HG03565 (cell line): Measurements from ENCODE around the gene NINL.
"Not testable (repeated sequence)": the region's sequence is repeated elsewhere in the genome, so short reads cannot be mapped to it uniquely, and the experiment has no call there.

Experiments
- ATAC-seq: cut with Tn5 transposase; IDR thresholded peaks from one replicate; pipeline ENCODE4 v1.9.1; 2021; ENCODE audit warnings: mild to moderate bottlenecking, moderate library complexity; ENCODE audit not compliant: unreplicated experiment

Gene NINL

DNA sequence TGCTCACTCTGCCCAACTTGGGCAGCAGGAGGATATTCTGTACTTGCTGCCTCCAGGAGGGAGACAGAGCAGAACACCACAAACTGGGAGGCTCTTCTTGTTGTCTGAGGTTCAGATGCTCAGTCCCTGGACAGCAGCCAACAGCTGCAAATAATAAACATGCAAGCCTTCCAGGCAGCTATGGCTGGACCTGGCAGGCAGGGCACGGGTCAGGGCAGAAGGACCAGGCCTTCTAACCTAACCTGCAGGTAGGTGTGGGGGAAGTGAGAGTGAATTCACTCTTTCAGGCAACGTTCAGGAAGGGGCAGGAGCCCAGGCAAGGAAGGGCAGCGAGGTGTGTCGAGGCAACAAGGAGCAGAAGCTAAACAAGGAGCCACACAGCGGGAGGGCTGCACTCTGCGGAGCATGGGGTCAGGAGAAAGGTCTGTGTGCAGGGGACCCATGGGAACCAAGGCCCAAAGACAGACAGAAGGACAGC is 31.5 kb downstream of the NINL start:
- no peak for ATAC-seq

DNA sequence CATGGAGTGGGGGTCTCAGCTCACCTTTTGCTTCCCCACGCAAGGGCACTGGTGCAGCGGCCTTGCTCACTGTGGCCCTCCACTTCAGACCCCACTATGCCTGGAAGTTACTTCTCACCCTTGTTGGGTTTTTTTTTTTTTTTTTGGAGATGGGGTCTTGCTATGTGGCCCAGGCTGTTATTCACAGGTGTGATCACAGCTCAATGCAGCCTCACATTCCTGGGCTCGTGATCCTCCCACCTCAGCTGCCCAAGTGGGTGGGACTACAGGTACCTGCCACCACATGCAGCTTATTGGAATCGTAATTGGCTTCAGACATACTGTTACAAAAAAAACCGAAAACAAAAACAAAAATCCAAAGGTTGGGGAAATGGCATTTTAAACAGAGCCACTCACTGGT is 32.4 kb downstream of the NINL start:
- ATAC-seq, result no peak

DNA sequence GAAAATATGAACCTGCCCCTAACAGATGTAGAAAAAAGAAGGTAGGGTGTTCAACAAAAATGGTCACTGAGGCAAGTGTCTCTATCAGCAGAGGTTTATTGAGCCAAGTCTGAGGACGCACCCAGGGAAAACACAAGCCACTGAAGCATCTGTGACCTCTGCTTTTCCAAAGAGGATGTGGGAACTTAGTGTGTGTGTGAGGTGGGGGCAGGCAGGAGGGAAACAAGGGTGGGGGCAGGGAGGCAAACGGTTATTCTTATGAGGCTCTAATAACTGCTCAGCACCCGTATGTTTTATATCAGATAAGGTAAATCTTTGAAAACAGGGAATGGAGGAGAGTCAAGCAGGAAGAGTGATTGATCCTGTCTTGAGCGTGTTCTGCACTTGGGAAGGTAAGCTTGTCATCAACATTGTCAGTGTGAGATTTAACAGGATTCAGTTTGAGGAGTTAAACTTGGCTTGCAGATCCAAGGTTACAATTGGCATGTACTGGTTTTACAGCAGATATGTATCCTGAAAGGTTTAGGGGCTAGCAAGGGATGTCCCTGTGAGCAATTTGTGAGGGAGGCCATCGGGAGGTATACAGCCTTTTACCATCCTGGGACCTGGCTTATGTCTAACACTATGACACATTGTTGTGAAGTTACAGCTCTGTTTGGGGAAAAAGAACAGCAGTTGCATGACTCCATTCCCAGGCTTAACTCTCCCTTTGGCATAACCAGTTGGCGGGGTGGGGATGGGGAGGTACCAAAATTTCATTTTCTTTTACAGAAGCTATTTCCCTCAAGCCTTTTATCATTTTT is 33.7 kb downstream of the NINL start:
- no peak for ATAC-seq

DNA sequence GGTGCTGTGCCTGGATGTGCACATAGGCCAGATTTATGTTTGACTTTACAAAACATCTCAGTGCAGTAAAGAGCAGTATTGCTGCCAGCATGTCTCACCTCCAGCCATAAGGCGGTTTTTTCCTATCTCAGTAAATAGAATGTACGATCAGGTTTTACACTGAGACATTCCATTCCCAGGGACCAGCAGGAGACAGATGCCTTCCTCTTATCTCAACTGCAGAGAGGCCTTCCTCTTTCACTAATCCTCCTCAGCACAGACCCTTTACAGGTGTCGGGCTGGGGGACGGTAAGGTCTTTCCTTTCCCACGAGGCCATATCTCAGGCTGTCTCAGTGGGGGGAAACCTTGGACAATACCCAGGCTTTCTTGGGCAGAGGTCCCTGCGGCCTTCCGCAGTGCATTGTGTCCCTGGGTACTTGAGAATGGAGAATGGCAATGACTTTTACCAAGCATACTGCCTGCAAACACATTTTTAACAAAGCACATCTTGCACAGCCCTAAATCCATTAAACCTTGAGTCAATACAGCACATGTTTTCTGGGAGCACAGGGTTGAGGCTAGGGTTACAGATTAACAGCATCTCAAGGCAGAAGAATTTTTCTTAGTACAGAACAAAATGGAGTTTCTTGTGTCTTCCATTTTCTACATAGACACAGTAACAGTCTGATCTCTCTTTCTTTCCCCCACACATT is 34.5 kb downstream of the NINL start:
- not testable (repeated sequence) for ATAC-seq

DNA sequence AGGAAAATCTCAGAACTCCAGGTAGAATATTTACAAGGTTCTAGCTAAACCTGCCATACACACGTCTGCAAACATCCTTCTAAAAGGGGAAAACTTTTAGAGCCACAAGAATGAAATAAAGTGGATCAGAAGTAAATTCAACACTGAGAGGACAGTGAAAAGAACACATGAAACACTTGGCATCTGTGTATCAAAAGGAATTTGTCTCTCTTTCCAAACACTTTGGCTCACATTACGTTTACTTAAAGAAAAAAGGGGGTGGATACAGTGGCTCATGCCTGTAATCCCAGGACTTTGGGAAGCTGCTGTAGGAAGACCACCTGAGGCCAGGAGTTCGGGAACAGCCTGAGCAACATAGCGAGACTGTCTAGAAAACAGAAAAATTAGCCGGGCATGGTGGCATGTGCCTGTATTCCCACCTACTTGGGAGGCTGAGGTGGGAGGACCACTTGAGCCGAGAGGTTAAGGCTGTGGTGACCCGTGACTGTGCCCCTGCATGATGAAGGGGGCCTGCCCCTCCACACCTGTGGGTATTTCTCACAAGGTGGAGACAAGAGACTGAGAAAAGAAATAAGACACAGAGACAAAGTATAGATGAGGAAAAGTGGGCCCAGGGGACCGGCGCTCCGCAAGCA is 35.4 kb downstream of the NINL start:
- no peak for ATAC-seq

DNA sequence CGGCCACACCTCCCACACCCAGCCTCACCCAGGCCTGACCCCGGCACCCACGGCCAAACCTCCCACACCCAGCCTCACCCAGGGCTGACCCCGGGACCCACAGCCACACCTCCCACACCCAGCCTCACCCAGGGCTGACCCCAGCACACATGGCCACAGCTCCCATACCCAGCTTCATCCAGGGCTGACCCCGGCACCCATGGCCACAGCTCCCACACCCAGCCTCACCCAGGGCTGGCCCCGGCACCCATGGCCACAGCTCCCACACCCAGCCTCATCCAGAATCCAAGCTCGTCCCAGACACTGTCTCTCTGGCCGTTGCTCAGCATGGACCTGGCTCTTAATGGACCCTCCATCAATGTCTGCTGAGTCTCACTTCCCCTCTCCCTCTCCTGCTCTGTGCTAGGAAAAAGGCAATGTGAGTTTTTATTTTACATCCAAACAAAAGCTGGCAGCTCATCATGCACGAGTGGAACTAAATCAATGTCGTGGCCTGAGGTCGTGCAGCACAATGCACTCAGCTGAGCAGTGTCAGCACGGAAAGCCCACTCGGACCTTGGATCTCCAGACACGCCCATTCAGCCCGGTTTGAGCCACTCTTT is 36.1 kb downstream of the NINL start:
- no peak for ATAC-seq

DNA sequence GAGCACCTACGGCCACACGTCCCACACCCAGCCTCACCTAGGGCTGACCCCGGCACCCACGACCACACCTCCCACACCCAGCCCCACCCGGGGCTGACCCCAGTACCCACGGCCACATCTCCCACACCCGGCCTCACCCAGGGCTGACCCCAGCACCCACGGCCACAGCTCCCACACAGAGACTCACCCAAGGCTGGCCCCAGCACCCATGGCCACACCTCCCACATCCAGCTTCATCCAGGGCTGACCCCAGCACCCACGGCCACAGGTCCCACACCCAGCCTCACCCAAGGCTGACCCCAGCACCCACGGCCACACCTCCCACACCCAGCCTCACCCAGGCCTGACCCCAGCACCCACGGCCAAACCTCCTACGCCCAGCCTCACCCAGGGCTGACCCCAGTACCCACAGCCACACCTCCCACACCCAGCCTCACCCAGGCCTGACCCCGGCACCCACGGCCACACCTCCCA is 36.7 kb downstream of the NINL start:
- no peak for ATAC-seq

DNA sequence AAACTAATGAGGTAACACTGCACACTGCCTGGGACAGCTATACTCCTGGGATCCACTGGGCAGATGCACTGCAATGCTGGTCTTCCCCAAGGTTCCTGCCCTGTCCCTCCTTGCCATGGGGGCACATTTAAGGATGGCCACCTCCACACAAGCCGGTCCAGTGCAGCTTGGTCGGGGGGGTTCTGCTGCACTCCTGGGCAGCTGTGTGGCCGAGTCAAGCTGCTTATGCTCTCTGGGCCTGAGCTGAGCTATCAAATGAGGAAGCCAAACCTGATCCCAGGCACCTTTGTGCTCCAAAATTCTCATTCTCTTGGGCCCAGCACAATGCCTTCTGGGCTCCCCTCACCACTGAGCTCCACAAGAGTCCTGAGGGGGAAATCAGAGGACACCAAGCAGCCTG is 37.3 kb downstream of the NINL start:
- no peak for ATAC-seq

DNA sequence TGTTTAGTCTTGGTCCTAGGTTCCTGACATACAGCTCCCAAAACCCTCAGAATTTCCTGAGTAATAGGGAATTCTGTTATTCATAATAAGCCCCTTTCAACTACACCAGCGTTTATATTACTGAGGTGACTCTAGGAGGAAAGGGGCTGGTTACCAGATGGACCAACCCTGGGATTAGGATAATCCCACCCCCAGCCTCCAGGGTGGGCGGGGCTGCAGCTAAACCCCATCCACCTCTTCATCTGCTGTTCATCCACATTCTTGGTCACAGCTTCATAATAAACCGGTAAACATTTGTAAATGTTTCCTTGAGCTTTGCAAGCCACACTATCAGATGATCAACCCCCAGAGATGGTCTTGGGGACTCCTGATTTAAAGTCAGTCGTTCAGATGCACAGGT is 38.3 kb downstream of the NINL start:
- no peak for ATAC-seq

DNA sequence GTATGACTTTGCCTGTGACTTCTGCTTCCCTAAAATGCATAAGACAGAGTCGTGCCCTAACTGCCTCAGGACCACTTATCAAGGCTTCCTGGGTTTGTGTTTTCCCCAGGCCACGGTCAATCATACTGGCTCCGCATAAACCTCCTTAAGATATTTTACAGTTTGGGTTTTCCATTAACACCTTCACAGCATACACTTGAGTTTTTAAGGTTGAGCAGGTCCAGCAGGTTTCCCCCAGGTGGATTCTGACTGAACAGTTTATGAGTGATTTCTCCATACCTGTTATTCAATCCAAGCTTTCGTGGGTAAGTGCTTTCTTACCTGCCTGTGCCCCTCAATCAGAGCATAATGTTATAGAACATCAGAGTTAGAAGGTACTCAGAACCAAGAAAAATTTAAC is 39.3 kb downstream of the NINL start:
- no peak for ATAC-seq

DNA sequence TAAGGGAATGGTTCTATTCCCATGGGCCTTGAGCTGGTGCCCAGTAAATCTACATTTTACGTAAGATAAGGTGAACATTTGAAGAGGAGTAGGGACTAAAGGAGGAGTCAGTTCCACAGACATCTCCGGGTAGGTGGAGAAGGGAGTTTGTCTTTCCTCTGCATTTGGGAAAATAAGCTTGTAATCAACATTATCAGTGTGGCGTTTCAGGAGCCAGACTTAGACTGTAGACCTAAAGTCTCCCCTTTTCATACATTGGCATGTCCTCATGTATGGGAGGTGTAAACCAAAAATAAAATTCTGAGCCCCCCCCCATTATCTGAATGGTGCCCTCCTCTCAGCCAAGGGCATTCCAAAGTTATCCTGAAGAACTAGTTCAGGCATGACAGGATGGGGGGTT is 40.2 kb downstream of the NINL start:
- no peak for ATAC-seq

DNA sequence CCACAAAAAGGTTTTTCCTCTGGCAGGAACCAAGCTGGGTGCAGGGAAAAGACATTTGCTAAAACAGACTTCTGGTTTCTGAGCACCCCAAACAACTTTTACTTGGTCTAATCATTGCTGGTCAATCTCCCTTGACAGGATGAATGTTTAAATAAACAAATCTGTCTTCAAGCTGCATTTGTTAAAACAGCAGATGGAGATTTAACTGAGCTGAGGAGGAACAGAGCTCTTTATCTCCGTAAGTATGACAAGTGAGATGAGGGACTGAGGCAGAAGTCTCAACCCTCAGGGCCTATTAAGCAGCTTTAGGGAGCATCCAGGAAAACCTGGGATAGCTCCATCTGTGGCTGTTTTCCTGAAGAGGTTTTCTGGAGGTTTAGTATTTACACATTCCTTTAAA is 40.6 kb downstream of the NINL start:
- ATAC-seq, result no peak

DNA sequence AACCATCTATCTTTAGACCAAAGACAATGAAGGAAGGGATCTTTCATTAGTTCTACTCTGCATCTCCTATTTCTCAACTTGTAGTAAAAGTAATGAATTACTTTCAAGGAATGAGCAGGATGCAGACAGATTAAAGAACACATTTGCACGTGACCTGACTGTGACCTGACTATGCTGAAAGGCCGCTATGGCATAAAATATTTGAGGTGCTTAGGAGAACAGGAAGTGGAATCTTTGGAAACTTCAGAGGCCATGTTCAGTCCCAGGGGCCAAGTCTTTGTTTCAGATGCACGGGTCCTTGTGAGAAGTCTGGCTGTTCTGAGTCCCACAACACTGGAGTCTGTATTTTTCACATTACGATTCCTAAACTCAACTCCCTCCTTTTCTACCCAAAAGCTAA is 41.0 kb downstream of the NINL start:
- ATAC-seq, result no peak

DNA sequence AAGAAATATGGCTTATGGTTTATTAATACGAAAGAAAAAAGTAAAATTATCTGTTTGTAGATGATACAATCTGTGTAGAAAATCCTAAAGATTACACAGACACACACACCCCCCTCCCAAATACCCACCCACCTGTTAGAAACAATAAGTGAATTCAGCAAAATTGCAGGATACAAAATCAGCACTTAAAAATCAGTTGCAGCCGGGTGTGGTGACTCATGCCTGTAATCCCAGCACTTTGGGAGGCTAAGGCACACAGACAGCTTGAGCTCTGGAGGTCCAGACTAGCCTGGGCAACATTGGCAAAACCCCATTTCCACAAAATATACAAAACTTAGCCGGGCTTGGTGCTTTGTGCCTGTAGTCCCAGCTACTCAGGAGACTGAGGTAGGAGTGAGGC is 42.3 kb downstream of the NINL start:
- ATAC-seq, result no peak

DNA sequence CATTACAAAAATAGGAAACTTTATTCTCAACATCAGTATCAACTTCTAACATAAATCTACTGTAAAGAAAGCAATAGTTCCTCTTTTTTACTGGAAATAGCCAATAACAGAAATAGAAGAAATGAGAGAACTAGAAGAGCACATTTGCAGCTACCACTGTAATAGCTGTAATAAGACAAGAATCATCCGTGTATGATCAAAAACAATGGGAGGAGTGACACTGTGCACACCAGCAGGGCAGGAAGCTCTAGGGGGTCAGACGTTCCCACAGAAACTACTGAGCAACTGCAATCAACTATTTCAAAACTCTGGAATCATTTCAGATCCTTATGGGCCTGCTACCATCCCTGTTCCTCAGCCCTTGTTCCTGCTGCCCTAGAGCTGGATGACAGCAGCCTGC is 43.7 kb downstream of the NINL start:
- no peak for ATAC-seq

DNA sequence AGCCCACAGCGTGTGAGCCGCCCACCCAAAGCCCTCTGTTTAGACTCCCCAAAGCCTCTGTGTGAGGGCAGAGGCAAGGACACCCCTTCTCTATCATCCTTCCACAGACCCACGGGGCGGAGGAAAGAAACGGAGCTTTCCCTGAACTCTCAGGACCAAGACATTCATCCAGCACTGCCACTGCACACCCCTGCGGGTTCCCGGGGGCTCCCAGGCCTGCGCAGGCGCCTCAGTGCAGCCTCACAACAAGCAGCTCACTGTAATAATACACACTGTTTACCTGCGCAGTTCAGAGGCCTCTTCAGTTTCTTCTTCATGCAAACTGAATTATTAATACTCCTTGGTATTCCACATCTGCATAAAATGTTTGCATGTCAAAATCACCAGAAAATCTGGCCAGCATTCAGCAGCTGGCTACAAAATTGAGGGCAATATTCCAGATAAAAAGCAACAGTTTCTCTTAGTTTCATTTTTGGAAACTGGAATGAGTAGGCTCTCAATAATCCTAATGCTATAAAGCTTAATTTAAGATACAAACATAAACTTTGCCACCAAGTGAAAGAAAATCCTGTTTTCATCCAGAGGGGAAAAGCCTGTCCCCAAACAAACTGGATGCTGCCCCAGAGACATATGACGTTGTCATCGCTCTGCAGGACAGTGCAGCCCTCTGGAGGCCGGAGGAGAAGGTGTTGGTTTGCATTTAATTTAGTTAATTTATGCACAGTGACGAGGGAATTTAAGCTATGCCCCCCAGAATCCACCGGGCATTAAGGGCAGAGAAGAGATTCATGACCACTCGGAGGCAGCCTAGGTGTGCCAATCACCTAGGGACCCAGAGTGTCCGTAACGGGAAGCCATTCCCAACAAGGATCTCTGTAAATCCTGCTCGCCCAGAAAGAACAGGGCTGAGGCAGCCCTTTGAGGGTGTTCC is 45.3 kb downstream of the NINL start:
- ATAC-seq, result no peak

DNA sequence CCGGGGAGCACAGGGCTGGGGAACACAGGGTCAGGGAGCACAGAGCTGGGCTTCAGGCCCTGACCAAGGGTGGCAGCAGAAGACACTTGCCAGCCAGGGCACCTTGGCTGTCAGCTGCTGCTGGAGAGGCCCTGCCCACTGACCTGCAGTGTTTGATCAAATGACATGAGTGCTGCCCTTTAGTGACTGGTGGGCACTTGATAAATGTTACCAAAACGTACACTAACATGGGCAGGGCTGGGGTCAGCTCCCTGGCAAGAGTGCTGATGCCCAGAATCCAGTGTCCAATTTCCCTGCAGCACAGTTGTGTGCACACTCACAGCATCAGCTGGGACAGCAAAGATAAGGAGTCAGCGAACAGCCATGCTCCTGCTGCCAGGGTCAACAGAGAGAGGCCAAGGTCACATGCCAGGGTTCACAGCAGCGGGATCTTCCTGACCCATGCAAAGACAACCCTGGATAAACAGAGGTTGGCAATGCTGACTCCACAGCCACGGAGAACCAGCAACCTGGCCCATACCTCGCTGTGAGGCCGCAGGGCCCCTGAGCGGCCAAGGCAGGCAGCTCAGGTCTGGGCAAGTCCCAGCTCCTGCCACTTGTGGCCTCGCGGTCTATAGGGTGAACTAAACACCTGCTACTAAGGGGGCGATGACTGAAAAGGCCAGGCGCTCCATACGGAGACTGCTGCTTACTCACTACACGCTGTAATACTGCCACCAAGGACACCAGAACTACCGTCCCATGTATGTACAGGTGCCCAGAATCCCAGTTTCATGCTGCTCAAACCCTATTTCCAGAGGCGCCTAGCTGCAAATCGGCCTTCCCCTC is 46.3 kb downstream of the NINL start:
- ATAC-seq, result no peak

DNA sequence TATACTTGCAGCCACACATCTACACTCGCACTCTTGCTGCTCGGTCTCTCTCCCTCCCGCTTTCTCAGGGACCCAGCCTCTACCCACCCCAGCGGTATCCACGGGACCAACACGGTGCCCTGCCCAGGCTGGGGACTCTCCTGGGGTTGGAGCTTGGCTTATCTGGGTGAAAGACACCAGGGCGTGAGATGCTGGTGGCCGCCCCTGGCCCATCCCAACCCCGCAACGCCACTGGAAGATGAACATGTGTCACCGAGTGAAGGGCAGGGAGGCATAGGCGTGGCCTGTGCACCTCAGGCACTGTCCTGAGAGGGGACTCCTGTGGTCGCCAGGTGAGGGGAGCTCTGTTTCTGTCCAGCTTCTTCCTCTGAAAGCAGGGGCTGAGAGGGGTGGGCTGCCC is 47.4 kb downstream of the NINL start:
- ATAC-seq, result no peak

DNA sequence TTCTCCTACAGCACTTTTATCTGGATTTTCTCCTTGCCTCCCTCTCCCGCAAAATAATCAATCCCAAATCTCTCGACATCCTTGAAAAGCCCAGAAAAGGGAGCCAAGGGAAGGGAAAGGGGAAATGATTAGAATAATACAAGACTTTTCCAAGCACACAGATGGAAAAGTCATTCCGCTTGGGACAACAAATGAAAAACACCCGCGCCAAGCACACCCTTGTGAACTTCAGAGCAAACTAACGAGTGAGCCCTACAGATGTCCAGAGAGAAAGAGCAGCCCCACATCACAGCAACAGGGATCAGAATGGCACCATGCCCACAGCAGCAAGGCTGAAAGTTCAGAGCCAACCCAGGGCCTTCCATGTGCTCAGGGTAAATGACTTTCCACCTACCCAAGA is 49.6 kb downstream of the NINL start:
- no peak for ATAC-seq

DNA sequence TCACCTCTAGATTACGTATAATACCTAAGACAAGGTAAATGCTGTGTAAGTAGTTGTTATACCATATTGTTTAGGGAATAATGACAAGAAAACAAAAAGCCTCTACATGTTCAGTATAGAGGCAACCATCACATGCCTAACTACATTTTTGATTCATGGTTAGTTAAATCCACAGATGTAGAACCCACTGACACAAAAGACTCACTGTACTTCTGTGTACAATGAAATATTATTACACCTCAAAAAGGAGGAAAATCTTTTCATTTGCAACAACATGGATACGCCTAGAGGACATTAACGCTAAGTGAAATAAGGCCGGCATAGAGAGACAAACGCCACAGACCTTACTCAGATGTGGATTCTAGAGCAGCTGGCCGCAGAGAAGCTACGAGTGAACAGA is 50.5 kb downstream of the NINL start:
- no peak for ATAC-seq
